GM21528 (cell line): ENCODE measurements around the gene TOLLIP.
"Not testable (repeated sequence)": the region's sequence is repeated elsewhere in the genome, so short reads cannot be mapped to it uniquely, and the experiment has no call there.

Experiments
- ATAC-seq: cut with Tn5 transposase; IDR thresholded peaks from one replicate; pipeline ENCODE4 v1.9.1; 2021; ENCODE audit warnings: mild to moderate bottlenecking, moderate library complexity; ENCODE audit not compliant: unreplicated experiment, low FRiP score

Gene TOLLIP

DNA sequence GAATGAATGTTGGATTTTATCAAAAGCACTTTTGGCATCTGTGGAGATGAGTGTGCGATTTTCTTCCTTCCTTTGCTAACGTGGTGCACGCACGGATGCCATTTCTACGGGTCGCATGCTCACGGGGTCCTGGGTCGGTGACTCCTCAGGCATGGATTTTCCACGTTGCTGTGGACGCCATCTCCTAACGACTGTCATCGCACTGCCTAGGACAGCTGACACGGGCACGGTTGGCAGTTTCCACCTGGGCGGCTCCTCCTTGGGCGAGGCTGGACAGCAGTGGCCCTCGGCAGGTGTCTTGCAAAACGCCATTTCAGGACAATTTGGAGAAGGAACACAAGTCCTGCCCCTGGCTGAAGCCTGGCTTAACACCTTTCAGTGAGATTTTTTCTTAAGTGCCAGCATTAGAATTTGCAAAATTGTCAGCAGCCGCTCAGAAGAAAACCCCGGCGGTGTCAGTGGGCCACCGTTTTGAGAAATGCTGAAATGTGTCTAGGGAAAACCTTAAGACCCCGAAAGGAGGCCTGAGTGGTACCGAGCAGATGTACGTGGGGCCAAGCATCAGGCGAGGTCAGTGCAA lies 34.7 kb upstream of the TOLLIP start:
- ATAC-seq = no peak

DNA sequence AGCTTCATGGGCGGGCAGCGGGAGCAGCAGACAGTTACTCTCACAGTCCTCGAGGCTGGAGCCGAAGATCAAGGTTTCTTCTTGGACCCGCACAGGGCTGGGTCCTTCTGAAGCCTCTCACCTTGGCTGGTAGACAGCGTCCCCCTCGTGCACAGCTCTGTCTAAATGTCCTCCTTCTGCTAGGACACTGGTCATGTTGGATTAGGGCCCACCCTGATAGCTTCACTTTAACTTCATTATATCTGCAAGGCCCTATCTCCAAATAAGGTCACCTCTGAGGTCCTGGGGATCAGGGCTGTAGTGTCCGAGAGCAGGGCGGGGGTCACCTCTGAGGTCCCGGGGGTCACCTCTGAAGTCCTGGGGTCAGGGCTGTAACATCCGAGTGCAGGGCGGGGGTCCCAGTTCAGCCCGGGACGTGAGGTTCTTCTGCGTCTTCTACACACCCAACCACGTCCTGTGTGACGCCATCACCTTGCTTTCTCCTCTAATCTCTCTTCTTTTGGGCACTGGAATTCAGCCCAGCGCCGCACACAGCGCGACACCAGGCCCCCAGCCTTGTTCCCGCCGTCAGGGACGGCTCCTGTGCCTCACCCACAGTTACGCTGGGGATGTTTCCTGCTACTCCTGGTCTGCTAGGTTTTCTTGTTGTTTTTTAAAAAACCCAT lies 34.1 kb upstream of the TOLLIP start:
- ATAC-seq = no peak

- ATAC-seq = no peak
These were observed 33.5 kb upstream of the TOLLIP start for GRCh38 chr11:1342946-1343345.

GRCh38 chr11:1341928-1342524 lies 32.6 kb upstream of the TOLLIP start:
- ATAC-seq = no peak

- ATAC-seq = not testable (repeated sequence)
These were observed 31.8 kb upstream of the TOLLIP start for GRCh38 chr11:1341226-1341625.

DNA sequence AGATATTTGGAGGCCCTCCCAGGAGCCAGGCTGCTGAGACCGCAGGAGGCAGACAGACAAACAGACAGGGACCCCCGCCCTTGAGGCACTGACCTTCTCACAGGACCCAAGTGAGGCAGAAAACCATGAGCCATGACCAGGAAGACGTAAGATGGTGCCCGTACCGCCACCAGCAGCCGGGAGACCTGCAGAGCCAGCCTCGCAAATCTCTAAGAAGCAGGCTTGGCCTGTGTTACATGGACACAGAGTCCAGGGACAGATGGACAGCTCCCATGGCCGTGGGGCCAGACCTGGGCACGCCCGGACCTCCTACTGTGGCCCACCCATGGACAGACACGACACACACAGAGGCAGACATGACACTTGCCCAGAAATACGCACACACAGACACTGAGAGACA lies 30.7 kb upstream of the TOLLIP start:
- no peak for ATAC-seq

GRCh38 chr11:1339066-1339675 lies 29.7 kb upstream of the TOLLIP start:
- no peak for ATAC-seq

DNA sequence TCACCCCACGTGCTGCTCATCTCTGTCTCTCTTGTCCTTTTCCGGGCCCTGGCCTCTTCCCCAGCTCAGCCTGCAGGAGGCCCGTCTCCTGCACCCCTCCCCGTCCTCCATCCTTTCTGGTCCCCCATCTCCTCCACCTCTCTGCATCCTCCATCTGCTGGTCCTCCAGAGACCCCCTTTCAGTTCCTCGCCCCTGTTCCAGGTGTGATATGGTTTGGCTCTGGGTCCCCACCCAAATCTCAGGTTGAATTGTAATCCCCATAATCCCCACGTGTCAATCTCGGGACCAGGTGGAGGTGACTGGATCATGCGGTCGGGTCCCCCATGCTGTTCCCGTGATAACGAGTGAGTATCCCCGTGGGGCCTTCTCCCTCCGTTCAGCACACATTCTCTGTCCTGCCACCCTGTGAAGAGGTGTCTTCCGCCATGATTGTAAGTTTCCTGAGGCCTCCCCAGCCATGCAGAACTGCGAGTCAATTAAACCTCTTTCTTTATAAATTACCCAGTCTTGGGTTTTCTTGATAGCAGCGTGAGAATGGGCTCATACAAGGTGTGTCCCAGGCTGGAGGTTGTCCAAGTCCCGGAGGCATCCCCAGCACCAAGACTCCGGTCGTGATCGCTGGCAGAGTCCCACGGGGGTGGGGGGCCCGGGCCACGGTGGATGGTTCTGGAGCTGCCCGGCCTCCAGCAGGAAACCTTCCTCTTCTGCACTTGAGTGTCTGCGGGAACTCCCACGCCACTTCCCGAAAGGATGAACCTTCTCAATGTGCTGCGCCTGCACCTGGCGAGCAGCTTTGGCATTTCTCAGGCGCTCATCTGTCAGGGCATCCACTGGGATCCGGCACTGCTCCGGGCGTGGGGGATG lies 29.0 kb upstream of the TOLLIP start:
- no peak for ATAC-seq

- no peak for ATAC-seq
These were observed 28.2 kb upstream of the TOLLIP start for GRCh38 chr11:1337647-1338007.

DNA sequence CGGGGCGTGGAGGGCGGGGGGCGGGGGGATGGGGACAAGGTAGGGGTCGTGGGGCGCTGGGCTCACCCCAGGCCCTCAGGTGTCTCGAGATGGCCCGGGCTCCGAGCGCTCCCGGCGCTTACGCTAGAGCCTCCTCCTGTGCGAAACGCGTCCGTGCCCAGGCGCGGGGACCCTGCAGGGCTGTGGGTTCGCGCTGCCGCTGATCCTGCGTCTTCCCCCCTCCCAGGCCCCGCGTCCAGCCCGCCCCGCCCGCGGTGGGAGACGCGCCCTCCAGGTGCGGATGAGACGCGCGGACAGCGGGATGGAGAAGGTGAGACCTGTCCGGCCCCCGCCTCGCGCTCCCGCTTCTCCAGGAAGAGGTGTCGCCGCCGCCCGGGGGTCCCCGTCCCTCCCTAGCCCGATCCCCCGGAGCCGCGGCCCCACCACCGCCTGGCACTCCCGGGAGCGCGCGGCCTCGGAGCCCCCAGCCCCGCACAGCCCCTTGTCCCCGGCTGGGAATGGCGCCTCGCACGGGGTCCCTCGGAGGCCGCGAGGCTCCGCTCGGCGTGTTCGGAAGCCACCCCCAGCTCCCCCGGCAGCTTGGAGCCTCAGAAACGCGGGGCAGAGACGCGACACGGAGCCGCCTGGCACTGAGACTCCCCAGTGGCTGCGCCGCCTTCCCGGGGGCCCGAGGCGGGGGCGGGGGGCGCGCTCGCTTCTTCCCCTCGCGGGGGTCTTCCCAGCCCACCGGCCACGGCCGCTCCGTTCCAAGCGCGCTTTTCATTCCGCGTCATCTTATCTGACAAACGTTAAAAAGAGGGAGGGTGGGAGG lies 27.6 kb upstream of the TOLLIP start:
- ATAC-seq = no peak

DNA sequence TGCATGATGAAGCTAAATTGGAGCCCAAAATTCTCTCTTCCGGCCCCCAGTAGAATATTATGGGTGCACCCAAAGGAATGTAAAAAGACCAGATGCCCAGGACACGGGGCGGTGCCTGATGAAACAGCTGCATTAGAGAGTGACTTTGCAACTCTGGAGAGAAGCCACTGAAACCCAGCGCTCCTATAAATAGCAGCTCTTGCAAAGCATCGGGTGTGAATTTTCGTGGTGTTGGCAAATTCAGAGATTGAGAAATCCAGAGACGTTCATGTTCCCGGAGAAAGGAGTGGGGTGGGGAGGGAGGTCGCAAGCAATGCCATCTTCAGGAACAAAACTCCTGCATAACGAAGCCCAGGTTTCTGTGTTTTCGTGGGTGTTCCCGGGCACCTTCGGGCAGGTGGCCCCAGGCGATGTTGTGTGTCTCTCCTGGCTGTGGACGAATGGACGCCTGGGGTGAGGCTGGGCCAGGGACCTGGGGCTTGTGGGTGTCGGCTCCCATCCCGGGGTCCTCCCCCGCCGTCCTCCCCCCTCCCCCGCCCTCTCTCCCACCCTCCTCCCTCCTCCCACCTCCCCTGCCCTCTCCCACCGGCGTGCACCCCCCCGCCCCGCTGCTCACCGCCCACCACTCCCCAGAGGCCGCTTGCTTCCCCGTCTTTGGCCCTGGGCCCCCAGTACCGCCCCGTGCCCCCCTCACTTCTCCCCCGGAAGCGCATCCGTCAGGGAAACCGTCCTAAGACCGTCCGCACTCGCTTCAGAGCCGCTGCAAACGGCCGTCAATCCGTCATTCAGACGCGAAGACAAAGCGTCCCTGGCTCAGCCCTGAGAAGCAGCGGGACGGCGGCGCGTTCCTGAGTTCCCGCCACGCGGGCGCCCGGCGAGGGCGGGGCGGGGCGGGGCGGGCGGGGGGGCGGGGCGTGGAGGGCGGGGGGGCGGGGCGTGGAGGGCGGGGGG lies 26.7 kb upstream of the TOLLIP start:
- ATAC-seq = no peak

DNA sequence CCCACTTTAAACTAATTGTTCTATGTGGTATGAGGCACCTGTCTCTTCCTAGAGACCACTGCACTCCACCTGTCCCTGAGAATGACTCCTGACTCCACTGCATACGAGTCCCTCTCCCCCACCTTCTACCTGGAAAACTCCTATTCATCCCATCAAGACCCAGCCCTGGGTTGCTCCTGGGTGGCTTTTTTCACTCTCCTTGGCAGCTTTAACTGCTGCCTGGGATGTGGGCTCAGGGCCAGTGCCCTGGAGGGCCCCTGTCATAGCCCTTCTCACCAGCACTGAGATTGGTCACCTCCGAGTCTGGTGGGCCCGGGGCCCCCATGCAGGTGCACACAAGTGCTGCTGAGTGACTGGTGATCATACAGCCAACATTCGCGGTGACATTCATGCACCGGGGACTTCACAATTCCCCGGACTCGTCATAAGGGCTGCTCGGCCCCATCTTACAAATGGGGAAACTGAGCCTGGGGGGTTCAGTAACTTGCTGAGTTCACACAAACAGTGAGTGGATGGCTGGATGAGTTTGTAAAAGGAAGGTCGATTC lies 25.9 kb upstream of the TOLLIP start:
- no peak for ATAC-seq

GRCh38 chr11:1333860-1334259 lies 24.4 kb upstream of the TOLLIP start:
- no peak for ATAC-seq

DNA sequence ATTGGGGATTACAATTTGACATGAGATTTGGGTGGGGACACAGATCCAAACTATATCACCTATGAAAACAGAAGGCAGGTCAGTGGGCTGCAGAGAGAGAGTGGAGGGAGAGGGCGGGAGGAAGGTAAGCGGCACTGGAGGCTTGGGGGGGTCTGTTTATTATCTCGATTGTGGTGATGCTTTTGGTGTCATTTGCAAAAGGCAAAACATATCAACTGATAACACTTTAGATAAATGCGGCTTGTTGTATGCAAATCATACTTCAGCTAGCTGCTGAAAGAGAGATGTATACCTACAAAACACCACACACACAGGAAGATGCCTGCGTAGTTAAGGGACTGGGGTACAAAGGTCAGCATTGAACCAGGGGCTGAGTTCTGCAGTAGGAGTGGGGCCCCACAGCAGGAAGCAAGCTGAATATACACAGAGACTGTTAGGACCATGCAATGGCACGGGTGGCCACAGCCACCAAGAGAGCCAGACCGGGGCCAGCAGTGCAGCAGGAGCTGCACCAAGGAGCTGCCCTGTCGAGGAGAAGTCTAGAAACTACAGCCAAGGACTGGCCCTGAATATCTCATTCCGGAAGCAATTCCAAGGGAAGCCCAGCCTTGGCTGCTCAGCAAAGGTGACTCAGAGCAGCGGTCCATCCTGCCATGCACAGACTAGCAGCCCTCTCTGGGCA lies 23.8 kb upstream of the TOLLIP start:
- no peak for ATAC-seq

GRCh38 chr11:1330473-1330872 lies 21.0 kb upstream of the TOLLIP start:
- ATAC-seq = no peak

DNA sequence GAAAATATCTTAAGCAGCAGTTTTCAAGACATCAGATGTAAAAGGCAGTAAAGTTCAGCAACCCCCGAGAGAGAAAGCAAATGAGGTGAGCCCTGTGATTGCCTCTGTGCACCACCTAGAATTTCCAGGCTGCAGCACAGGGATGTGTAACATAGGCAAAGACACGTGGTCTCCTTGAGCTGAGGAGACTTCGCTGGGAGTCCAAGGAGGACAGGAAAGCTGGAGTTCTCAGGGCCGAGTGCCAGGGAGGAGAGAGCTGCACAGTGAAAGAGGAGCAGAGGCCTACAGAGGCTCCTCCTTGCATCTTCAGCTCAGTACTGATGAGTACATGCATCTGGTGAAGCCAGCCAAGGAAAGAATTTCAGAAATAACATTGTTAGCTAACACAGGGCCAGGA lies 17.6 kb upstream of the TOLLIP start:
- ATAC-seq = no peak

DNA sequence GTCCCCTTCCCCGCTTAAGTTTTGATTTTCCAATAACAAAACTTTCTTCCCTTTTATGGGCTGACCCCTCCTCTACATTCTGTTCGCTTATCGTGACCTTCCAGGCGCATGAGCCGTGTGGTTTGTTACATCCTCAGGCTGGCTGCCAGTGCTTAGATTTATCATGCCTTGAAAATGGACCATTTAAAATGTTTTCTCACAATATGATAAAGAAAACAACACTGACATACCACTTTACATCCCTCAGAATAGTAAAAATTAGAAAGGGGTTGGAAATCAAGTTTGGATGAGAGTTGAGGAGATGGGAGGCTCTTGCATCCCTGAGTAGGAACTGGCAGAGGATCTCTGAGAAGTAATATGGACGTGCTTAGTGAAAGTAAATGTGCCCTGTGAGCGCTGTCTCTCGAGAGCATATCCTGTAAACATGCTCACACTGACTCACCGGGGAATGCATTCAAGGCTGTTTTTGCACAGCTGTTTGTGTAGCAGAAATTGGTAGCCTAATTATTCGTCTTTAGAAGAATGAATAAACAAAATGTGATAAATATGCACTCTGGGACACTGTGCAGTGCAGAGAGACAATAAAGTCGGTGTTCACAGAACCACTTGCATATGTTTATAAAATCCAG lies 17.1 kb upstream of the TOLLIP start:
- no peak for ATAC-seq

GRCh38 chr11:1323774-1324173 lies 14.3 kb upstream of the TOLLIP start:
- ATAC-seq = no peak
